AG10803 (cell line): Measurements from ENCODE around the gene FLNB.

Experiments
- DNase-seq: peaks from one replicate; pipeline ENCODE4 v3.0.0; 2010; ENCODE audit warnings: low read depth
- H3K4me3 ChIP-seq: 2 replicates; pipeline ENCODE4 v1.5.1; 2011; ENCODE audit warnings: mild to moderate bottlenecking, low read length, control low read depth
- TF ChIP-seq, protein P1 (sequence below): conservative IDR thresholded peaks from 2 replicates; pipeline ENCODE4 v1.5.1; 2011; ENCODE audit warnings: mild to moderate bottlenecking, low read length, control low read depth, inconsistent platforms

FLNB gene

DNA sequence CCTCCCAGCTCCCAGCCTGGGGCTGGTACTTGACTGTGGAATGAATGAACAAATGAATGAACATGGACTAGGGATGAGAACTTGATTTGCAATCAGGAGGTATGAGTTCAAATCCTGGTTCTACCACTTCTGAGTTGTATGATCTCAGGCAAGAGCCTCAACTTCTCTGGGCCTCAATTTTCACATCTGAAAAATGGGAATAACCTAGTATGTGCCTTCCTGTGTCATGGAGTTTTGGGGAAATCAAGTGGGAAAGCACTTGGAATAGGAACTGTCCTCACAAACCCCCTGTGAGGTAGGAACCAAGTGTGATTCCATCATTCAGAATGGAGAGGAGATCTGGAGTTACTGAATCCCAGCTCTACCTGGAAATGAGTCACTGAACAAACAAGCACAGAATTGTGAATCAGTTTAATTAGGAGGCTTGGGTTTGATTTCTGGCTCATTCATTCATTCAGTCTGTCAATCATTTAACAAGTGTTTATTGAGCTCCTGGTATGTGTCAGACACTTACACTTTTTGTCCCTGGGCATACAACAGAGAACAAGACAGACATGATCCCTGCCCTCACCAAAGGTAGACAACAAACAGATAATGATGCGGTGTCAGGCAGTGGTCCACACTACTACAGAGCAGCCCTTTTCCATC, 172.8 kb downstream of the FLNB start:
- TF ChIP-seq, protein P1, sequence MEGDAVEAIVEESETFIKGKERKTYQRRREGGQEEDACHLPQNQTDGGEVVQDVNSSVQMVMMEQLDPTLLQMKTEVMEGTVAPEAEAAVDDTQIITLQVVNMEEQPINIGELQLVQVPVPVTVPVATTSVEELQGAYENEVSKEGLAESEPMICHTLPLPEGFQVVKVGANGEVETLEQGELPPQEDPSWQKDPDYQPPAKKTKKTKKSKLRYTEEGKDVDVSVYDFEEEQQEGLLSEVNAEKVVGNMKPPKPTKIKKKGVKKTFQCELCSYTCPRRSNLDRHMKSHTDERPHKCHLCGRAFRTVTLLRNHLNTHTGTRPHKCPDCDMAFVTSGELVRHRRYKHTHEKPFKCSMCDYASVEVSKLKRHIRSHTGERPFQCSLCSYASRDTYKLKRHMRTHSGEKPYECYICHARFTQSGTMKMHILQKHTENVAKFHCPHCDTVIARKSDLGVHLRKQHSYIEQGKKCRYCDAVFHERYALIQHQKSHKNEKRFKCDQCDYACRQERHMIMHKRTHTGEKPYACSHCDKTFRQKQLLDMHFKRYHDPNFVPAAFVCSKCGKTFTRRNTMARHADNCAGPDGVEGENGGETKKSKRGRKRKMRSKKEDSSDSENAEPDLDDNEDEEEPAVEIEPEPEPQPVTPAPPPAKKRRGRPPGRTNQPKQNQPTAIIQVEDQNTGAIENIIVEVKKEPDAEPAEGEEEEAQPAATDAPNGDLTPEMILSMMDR = no peak
- DNase-seq = no peak
- H3K4me3 ChIP-seq = no peak overlapping the region

DNA sequence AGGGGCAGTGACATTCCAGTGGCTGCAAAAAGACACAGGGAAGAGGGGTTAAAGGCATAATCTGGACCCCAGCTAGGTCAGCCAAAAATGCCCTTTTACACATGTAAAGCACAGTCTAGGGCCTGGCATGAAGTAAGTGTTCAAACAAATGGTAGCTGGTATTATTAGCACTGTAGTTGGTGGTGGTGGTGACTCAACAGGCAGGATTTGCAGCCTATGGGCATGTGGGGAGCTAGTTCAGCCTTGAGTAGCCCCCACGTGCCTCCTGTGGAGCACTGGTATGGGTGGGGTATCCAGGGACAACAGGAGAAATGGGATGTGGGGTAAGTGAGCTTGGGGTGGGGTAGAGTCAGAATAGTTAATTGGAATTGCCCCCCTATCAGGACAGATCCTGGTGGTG, 175.0 kb downstream of the FLNB start:
- TF ChIP-seq, protein P1 = no peak
- no peak overlapping the region for H3K4me3 ChIP-seq
- no peak for DNase-seq

DNA sequence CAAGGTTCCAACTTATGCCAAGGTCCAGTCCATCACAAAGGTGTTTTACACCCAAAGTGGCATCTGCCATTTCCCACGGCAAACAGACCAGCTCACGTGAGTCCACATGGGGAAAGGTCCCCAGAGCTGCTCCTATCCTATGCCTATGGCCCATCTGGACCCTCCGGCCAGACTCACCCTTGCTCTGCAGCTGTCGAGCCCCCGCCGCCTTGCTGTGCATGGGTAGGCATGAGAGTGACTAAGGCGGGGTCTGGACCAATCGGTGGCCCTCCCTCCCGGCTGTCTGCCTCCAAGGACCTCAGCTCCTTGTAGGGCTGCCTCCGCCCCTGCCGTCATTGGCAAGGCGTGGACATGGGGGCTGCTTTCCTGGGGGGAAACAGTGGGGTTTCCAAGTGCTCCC, 175.7 kb downstream of the FLNB start:
- TF ChIP-seq, protein P1 = no peak
- no peak overlapping the region for H3K4me3 ChIP-seq
- DNase-seq = no peak

DNA sequence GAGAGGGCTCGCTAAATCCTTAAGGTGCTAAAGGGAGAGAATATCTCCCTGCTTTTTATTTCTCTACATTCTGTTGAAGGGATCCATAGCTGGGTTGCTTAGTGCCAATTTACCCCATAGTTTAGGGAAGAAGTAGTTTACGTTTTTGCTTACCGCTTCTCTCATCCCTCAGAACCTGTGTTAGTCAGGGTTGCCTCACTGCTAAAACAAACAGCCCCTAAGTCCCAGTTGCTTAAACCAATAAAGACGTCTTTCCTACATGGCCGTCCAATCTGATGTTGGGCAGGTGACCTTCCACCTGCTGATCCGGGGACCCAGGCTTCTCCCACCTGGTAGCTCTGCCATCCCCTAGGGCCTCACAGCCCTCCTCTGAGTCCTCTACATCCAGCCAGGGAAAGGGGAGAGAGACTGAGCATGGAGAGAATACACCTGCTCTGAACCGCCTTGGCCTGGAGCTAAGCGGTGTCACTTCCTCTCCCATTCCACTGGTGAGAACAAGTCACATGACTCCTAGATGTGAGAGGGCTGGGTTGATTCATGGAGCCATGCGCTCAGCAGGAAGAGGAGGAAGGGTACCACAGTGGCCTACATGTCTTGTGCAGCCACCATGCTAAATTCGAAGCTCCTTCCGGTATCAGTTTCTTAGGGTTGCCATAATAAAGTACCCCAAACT, 176.2 kb downstream of the FLNB start:
- TF ChIP-seq, protein P1 = no peak
- DNase-seq = no peak
- H3K4me3 ChIP-seq = no peak overlapping the region

DNA sequence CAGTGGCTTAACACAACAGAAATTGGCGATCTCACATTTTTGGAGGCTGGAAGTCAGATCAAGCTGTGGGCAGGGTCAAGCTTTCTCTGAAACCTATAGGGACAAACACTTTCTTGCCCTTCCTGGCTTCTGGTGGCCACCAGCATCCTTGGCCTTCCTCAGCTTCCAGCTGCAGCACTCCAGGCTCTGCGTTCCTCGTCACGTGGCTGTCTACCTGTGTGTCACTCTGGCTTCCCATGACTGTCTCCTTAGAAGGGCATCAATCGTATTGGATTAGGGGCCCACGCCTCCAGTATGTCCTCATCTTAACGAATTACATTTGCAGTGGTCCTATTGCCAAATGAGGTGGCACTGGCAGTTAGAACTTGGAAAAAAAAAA, 176.7 kb downstream of the FLNB start:
- DNase-seq = no peak
- H3K4me3 ChIP-seq = no peak overlapping the region
- TF ChIP-seq, protein P1 = no peak

DNA sequence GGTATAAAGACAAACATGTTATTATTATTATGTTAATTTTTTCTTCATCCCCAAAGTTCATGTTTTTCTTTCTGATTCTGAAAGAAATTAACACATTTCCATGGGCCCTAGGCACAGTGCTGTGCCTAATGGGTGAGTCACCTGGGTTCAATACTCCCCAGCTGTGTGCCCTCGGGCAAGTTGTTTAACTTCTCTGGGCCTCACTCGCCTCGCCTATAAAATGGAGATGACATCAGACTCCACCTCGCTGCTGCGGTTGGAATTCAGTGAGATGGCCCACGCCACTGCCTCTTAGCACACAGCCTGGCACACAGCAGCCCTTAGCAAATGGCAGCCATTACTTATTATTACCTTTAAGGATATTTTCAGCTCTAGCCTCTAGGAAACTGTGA, 179.9 kb downstream of the FLNB start:
- DNase-seq = no peak
- no peak overlapping the region for H3K4me3 ChIP-seq
- TF ChIP-seq, protein P1 = no peak

DNA sequence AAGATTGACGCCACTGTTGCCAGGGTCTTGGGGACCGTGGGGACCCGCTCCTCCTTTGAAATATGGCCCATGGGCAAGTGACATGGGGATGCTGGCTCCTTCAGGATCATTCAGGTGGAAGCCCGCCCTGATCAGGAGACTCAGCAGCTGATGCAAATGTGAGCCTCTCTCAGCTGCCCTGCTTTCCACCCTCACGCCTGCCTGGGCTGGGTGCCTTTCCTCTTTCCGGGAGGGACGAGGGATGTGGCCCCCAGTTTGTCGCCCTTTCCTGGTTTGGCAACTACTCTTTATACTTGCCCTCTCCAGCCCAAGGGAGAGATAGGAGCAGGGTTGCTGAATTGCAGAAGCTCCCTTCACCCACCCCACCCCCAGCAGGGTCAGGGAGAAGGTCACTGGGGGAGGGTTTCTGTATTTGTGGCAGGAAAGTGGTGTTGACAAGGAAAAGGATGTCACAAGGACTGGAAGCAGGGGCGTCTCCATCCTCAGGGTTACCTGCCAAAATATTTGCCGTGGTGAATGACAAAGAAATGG, 180.8 kb downstream of the FLNB start:
- no peak for DNase-seq
- H3K4me3 ChIP-seq = no peak overlapping the region
- TF ChIP-seq, protein P1 = no peak
